T-cell (primary cell): Measurements from ENCODE around the gene BTRC. TPM values are rescaled to one million over a fixed set of nuclear protein-coding genes. Genes with fewer than 3 reads are reported as not detected.

Experiments used
- ATAC-seq, 4 experiments: fragments of 200-7000 bp in 3 of 4; fragments of 150-1000 bp in 1 of 4; cut with Tn5 transposase; replicated peaks in 1 of 4; 1 replicate in 3 of 4; 2 replicates in 1 of 4; pipeline ENCODE4 v1.10.0; 2021; ENCODE audit warnings: moderate library complexity in 3 of 4, mild to moderate bottlenecking in 2 of 4, moderate number of reproducible peaks in 1 of 4
- CTCF ChIA-PET, 2 donors: fragments of 300-600 bp; sonication (Branson Sonifier 250); formaldehyde crosslinking; loops; one replicate each; lab custom pipeline; 2022; ENCODE audit warnings: antibody characterized with exemption in 2 of 2; lab: Charles Lee
- POLR2A ChIA-PET, 2 donors: fragments of 300-600 bp; sonication (Branson Sonifier 250); formaldehyde crosslinking; loops; one replicate each; lab custom pipeline; 2022; ENCODE audit warnings: antibody characterized with exemption in 2 of 2; lab: Charles Lee
- DNase-seq, 35 experiments: peaks; one replicate each; pipeline versions ENCODE4 v3.0.0 to v3.0.0-alpha.2; 2013 to 2023
- H3K27ac ChIP-seq: one replicate; pipeline ENCODE4 v1.5.1; 2013; ENCODE audit warnings: low read length
- H3K27me3 ChIP-seq, 2 experiments: replicated peaks in 1 of 2; 1 replicate in 1 of 2; 2 replicates in 1 of 2; pipeline versions ENCODE4 v1.6.1 to v1.7.0; 2013; ENCODE audit warnings: low read length in 1 of 2, mixed read lengths in 1 of 2; ENCODE audit not compliant: control insufficient read depth in 2 of 2, insufficient read depth in 2 of 2; ENCODE audit errors: extremely low read depth in 1 of 2
- H3K36me3 ChIP-seq, 2 donors: 1 replicate in 1 of 2; 2 replicates in 1 of 2; pipeline versions ENCODE4 v1.6.1 to v1.7.0; 2013; ENCODE audit warnings: low read length in 1 of 2; ENCODE audit not compliant: control insufficient read depth in 2 of 2, insufficient read depth in 1 of 2; ENCODE audit errors: extremely low read depth in 1 of 2
- H3K4me1 ChIP-seq, 2 experiments: 1 replicate in 1 of 2; 2 replicates in 1 of 2; pipeline versions ENCODE4 v1.6.1 to v1.7.0; 2013; ENCODE audit warnings: low read length in 2 of 2, mixed read lengths in 1 of 2; ENCODE audit not compliant: insufficient read depth in 2 of 2, control insufficient read depth in 1 of 2; ENCODE audit errors: extremely low read depth in 1 of 2
- H3K4me3 ChIP-seq, 2 donors: 1 replicate in 1 of 2; 2 replicates in 1 of 2; pipeline versions ENCODE4 v1.5.1 to v1.7.0; 2013; ENCODE audit warnings: mild to moderate bottlenecking in 2 of 2, low read length in 1 of 2, moderate library complexity in 1 of 2; ENCODE audit not compliant: control insufficient read depth in 1 of 2; ENCODE audit errors: extremely low read depth in 1 of 2
- H3K9me3 ChIP-seq: 2 replicates; pipeline ENCODE4 v1.7.0; 2013
- H3K27ac Mint-ChIP-seq, 2 donors: one replicate each; pipeline ENCODE4 v1.8.0; 2020 to 2021; ENCODE audit warnings: mild to moderate bottlenecking in 2 of 2, mixed read lengths in 2 of 2
- H3K27me3 Mint-ChIP-seq, 2 donors: one replicate each; pipeline ENCODE4 v1.8.0; 2021 to 2022; ENCODE audit warnings: mixed read lengths in 2 of 2
- H3K36me3 Mint-ChIP-seq: one replicate; pipeline ENCODE4 v1.8.0; 2021; ENCODE audit warnings: mixed read lengths
- H3K4me1 Mint-ChIP-seq, 3 donors: one replicate each; pipeline ENCODE4 v1.8.0; 2020 to 2022; ENCODE audit warnings: mixed read lengths in 3 of 3, mild to moderate bottlenecking in 1 of 3
- H3K4me3 Mint-ChIP-seq, 3 donors: one replicate each; pipeline ENCODE4 v1.8.0; 2020 to 2022; ENCODE audit warnings: mild to moderate bottlenecking in 3 of 3, mixed read lengths in 3 of 3, moderate library complexity in 3 of 3
- H3K9me3 Mint-ChIP-seq, 3 donors: one replicate each; pipeline ENCODE4 v1.8.0; 2020 to 2022; ENCODE audit warnings: mixed read lengths in 3 of 3
- WGBS: methylation state at CpG from one replicate; pipeline ENCODE4 v1.1.5; 2013; ENCODE audit warnings: missing lambda C conversion rate; ENCODE audit not compliant: insufficient coverage; 5-methylcytosine and 5-hydroxymethylcytosine counted together
- total RNA-seq, 35 experiments: library from RNA in 6 of 35; stranded (reverse) in 6 of 35; fragments of 120-200 nt in 1 of 35; gene quantifications; one replicate each; pipeline versions ENCODE4 v1.2.1 to v1.2.4 and lab custom pipeline; 2013 to 2026

The BTRC gene
- total RNA-seq, 5 donors from 2014 or later (not counting 1 experiment from before 2014, with no cell fraction given) = 15.7 to 23.2 (median 17.3) TPM

GRCh38 chr10:101575580-101576210 lies 221.7 kb downstream of the BTRC start:
- H3K27me3 ChIP-seq = peaks cover 0 to 6% of the 10 kb centered on the region in 2 experiments
- Mint-ChIP-seq H3K4me1 (peaks cover 0 to 6% (median 1%) of the 10 kb centered on the region in 3 donors), H3K27ac (no peak overlapping the region), H3K27me3 (no peaks in the 10 kb centered on the region), H3K36me3 (peaks cover 12% of the 10 kb centered on the region), H3K9me3 (peaks cover 0 to 2% (median 0%) of the 10 kb centered on the region in 3 donors), H3K4me3 (no peak overlapping the region)
- peaks cover under 1 to 4% of the 10 kb centered on the region in 2 experiments for H3K4me1 ChIP-seq
- 94% methylated on average over 6 of the region's 7 CpGs for WGBS
- no peaks in the 10 kb centered on the region for H3K9me3 ChIP-seq
- H3K4me3 ChIP-seq = no peak overlapping the region
- H3K36me3 ChIP-seq = peaks cover 6 to 21% of the 10 kb centered on the region in 2 donors
- ATAC-seq (peak in 1 of 4 experiments; percentile 11), DNase-seq (no peak)
- H3K27ac ChIP-seq = no peak overlapping the region
- POLR2A ChIA-PET = interaction anchor here (0.6 to 0.7 kb wide), 3 partner anchors 10 to 331 kb away, joined by 3 to 10 read pairs (median 6); no protein-coding TSS in a partner anchor
- CTCF ChIA-PET = interaction anchor here (0.5 to 0.9 kb wide), 7 partner anchors 8 to 506 kb away, joined by 3 to 8 read pairs (median 4); no protein-coding TSS in a partner anchor

DNA sequence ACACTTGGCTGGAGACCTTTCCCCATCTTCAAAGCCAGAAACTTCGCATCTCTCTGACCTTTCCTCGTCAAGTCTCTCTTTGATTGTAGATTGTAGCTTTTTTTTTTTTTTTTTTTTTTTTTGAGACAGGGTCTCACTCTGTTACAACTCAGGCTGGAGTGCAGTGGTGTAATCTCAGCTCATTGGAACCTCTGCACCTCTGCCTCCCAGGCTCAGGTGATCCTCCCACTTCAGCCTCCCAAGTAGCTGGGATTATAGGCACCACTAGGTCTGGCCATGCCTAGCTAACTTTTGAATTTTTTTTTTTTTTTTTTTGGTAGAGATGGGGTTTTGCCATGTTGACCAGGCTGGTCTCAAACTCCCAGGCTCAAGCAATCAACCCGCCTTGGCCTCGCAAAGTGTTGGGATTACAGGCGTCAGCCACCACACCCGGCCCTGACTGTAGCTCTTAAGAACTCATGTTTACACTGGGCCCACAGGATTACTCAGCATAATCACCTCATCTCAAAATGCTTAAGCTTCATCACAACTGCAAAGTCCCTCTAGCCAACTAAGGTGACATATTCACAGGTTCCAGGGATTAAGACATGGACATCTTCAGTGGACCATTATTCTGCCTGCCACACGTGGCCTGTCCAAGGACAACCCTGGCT lies 222.4 kb downstream of the BTRC start:
- no peak overlapping the region for H3K4me3 ChIP-seq
- no peak overlapping the region for H3K4me3 Mint-ChIP-seq
- no peaks in the 10 kb centered on the region for H3K27me3 Mint-ChIP-seq
- H3K27me3 ChIP-seq = no peaks in the 10 kb centered on the region
- H3K27ac ChIP-seq = no peak overlapping the region
- H3K9me3 Mint-ChIP-seq = peaks cover 0 to 2% (median 0%) of the 10 kb centered on the region in 3 donors
- peaks cover 6 to 27% of the 10 kb centered on the region in 2 donors for H3K36me3 ChIP-seq
- peaks cover 12% of the 10 kb centered on the region for H3K36me3 Mint-ChIP-seq
- no peak for ATAC-seq
- 94% methylated on average over 3 of the region's 7 CpGs for WGBS
- H3K4me1 ChIP-seq = no peaks in the 10 kb centered on the region
- H3K4me1 Mint-ChIP-seq = peaks cover 0 to 6% (median 0%) of the 10 kb centered on the region in 3 donors
- no peak for DNase-seq
- H3K9me3 ChIP-seq = no peaks in the 10 kb centered on the region
- ChIA-PET CTCF (interaction anchor here (0.6 to 0.9 kb wide), 7 partner anchors 8 to 506 kb away, joined by 3 to 8 read pairs (median 3); no protein-coding TSS in a partner anchor), POLR2A (interaction anchor here (0.5 to 0.7 kb wide), 3 partner anchors 10 to 246 kb away, joined by 3 to 10 read pairs (median 6); no protein-coding TSS in a partner anchor)
- no peak overlapping the region for H3K27ac Mint-ChIP-seq

DNA sequence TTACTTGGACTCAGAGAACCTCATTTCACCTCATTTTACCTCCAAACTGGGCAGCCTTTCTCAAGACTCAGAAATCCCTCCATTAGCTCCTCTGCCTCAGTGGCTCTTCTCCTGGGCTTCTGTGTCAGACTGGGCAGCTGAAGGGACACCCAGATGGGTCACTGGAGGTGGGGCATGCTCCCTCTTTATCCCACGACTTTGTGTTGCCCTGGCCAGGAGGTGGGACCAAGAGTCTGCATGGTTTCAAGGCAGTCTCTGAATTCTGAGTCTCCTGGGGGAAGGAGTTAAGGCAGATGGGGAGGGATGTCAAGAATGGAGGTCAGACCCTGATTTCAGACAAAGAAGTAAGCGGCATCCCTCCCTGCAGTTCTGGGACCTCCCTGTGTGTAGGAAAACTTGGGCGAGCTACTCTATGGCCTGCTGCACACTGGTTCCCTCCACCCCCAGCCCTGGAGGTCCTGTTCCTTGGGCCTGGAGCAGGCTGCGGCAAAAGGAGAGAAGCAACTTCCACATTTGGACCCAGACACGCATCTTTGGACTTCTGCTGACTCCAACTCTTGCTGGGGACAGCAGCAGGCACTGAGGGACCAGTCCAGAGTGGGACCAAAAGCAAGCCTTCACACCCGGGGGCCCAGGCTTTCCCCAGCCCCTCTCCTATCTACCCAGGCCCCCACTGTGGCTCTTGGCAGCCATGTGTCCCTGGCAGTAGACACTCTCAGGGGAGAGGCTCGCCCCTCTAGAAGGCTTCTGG lies 223.3 kb downstream of the BTRC start:
- Histone ChIP-seq H3K27me3 (no peaks in the 10 kb centered on the region), H3K4me1 (no peaks in the 10 kb centered on the region), H3K36me3 (peaks cover 6 to 29% of the 10 kb centered on the region in 2 donors), H3K9me3 (no peaks in the 10 kb centered on the region), H3K27ac (no peak overlapping the region), H3K4me3 (no peak overlapping the region)
- Mint-ChIP-seq H3K36me3 (peaks cover 16% of the 10 kb centered on the region), H3K9me3 (peaks cover 0 to 2% (median 0%) of the 10 kb centered on the region in 3 donors), H3K4me3 (no peak overlapping the region), H3K27me3 (no peaks in the 10 kb centered on the region), H3K27ac (no peak overlapping the region), H3K4me1 (peaks cover 0 to 6% (median 0%) of the 10 kb centered on the region in 3 donors)
- DNase-seq (no peak), ATAC-seq (no peak)
- CTCF ChIA-PET = interaction anchor here in 1 of 2 donors (0.7 kb wide), 1 partner anchor 298 kb away, joined by 3 read pairs; no protein-coding TSS in a partner anchor
- POLR2A ChIA-PET = interaction anchor here in 1 of 2 donors (0.5 kb wide), 2 partner anchors 245 to 1741 kb away, joined by 3 to 6 read pairs; no protein-coding TSS in a partner anchor
- 74% methylated on average over 5 of the region's 7 CpGs for WGBS

DNA sequence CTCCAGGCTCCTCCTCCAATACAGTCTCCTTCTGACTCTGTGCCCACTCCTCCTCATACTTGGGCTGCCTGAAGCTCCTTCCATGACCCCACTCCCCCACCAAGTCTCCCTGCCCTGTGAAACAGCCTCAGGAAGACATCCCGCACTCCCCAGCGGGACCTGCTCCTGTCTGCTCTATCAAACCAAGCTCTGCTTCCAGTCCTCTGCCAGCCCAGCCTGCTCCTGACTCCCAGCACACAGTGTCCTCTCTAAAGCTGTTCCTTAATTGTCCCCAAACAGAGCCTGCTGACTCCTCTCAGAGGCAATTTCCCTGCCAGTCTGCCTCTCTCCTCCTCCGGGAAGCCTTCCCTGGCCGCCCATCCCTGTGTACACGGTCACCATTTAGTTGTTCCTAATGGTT lies 224.2 kb downstream of the BTRC start:
- DNase-seq (no peak), ATAC-seq (no peak)
- Mint-ChIP-seq H3K36me3 (peaks cover 16% of the 10 kb centered on the region), H3K27me3 (no peaks in the 10 kb centered on the region), H3K27ac (no peak overlapping the region), H3K9me3 (no peaks in the 10 kb centered on the region), H3K4me3 (no peak overlapping the region), H3K4me1 (peaks cover 0 to 6% (median 0%) of the 10 kb centered on the region in 3 donors)
- WGBS = 76% methylated on average over 5 of the region's 5 CpGs
- no peaks in the 10 kb centered on the region for H3K27me3 ChIP-seq
- ChIA-PET CTCF (no interaction called here), POLR2A (interaction anchor here in 1 of 2 donors (0.5 kb wide), 1 partner anchor 1740 kb away, joined by 6 read pairs; no protein-coding TSS in a partner anchor)
- H3K4me1 ChIP-seq = no peaks in the 10 kb centered on the region
- peaks cover 6 to 38% of the 10 kb centered on the region in 2 donors for H3K36me3 ChIP-seq
- no peak overlapping the region for H3K27ac ChIP-seq
- no peaks in the 10 kb centered on the region for H3K9me3 ChIP-seq
- H3K4me3 ChIP-seq = no peak overlapping the region

GRCh38 chr10:101578803-101579515 lies 225.0 kb downstream of the BTRC start:
- no peak overlapping the region for H3K27ac ChIP-seq
- Mint-ChIP-seq H3K36me3 (peaks cover 22% of the 10 kb centered on the region), H3K27ac (no peak overlapping the region), H3K9me3 (no peaks in the 10 kb centered on the region), H3K27me3 (no peaks in the 10 kb centered on the region), H3K4me1 (peaks cover 0 to 6% (median 0%) of the 10 kb centered on the region in 3 donors), H3K4me3 (no peak overlapping the region)
- peaks cover 6 to 45% of the 10 kb centered on the region in 2 donors for H3K36me3 ChIP-seq
- H3K9me3 ChIP-seq = no peaks in the 10 kb centered on the region
- POLR2A ChIA-PET = no interaction called here
- 90% methylated on average over 12 of the region's 13 CpGs for WGBS
- ATAC-seq (no peak), DNase-seq (no peak)
- H3K27me3 ChIP-seq = no peaks in the 10 kb centered on the region
- no peak overlapping the region for H3K4me3 ChIP-seq
- CTCF ChIA-PET = no interaction called here
- H3K4me1 ChIP-seq = no peaks in the 10 kb centered on the region
